Measurements from ENCODE around the gene TKT.
"Not testable (repeated sequence)": the region's sequence is repeated elsewhere in the genome, so short reads cannot be mapped to it uniquely, and the experiment has no call there.

TKT gene

DNA sequence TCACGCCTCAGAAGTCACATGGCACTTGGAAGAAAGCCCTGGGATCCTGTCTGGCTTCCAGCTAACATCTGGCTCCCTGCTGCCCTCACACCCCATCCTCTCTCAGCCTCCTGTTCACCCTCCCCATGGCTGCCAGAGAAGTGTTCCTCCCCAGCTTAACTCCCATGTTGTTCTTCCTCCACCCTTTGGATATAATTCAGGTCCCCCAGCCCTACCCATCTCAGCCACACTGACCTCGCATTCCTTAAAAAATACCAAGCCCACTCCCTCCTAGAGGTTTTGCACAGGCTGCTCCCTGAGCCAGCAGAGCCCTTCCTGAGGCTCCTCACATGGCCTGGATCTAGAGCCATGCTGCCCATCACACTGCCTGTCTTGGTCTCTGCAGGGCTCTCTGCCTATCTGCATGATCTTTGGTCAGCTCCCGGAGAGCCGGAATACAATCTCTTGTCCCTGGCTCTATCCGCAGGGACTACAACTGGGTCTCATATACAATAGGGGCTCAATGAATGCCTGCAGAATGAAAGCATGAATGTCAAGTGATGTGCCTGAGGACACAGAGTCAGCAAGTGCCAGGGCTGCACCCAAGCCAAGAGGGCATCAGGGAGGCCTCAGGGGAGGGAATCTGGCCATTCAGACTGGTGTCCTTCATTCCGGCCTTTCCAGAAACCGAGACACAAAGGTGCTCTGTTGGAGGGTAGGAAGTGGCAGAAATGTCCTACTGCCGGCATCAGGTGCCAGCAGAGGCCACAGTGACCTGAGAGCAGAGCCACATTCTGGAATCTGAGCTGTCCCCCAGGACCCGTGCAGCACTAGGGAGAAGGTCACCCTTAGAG, 3.8 kb upstream of the TKT start:
- no peak for DNase-seq

GRCh38 chr3:53258600-53259426, 3.0 kb upstream of the TKT start:
- peak; percentile 32 for DNase-seq

DNA sequence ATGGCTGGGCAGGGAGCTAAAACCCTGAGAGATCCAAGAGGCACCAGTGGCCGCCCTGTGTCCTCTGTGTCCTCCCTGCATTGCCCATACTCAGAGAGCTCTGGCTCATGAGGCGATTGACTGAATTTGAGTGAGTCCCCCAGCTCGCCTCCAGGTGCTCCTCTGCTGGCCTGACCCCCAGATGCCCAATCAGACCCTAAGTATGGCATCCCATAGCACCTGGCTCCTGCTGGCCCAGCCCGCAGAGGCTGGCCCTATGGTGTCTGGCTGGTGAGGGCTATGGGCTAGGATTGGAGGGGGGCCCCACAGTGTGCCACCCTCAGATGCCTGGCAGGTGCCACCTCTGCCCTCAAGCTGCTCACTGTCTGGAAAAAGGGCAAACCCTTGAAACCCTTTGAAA, 1.6 kb upstream of the TKT start:
- DNase-seq, result no peak

DNA sequence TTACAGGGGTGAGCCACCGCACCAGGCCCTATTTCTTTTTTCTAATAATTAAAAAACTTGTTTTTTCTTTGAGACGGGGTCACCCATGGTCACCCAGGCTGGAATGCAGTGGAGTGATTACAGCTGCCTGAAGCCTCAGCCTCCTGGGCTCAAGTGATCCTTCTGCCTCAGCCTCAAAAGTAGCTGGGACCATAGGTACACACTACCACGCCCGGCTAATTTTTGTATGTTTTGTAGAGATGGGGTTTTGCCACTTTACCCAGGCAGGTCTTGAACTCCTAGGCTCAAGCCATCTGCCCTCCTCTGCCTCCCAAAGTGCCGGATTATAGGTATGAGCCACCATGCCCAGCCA, 858 bp upstream of the TKT start:
- DNase-seq, result no peak

DNA sequence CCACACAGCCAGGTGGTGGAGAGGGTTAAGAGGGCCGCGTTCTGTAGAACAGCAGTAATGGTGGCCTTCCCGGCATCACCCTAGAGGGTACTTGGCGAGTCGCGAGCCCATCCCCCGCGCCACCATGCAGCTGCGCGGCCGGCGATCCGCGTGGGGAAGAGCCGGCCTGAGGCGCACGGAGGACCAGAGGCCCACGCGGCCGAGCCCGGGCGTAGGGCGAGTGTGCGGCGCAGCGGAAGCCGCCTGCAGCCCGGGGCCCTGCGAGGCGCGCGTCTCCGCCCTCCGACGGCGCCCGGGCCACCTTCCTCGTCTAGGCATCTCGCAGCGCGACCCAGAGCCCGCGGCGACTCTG, 423 bp downstream of the TKT start:
- no peak for DNase-seq

DNA sequence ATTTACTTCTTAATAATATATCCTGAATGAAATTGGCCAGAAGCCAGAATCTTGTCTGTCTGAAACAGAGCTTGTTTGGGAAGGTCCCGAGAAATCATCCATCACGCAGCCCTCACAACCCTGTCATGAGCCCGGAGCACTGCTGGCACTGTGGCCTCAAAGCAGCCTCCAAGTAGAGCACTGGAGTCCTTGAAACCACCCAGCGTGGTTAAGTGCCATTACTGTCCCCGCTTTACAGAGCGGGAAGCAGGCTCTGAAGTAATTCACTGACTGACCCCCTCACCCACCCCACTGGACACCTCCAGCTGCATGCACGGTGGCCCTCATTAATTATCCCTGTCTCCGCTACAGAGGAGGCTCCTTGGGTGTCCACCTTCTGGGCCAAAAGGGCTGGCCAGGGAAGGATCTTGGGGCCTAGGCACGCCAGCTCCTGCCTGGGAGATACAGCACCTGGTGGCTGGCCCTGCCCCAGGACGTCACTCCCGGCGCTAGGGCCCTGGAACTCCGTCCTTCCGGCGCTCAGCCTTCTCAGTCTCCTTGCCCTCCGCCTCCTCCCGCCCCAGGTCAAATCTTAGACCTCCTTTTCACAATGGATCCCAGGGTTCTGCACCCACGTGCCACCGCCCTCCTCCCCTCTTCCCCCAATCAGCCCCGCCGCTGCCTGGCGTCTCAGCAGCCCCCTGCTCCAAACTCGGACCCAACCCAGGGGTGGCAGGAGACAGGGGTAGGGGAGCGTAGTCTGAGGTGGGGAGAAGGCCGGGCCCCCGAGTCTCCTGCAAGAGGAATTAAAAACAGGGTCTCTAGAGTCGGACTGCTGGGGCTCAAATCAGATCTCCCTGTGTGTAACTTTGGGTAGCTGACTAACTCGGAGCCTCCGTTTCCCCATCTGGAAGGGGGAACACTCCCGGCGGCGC, 1.1 kb downstream of the TKT start:
- DNase-seq, result peak; percentile 52

- no peak for DNase-seq
These were observed 1.9 kb downstream of the TKT start for GRCh38 chr3:53253707-53254508.

DNA sequence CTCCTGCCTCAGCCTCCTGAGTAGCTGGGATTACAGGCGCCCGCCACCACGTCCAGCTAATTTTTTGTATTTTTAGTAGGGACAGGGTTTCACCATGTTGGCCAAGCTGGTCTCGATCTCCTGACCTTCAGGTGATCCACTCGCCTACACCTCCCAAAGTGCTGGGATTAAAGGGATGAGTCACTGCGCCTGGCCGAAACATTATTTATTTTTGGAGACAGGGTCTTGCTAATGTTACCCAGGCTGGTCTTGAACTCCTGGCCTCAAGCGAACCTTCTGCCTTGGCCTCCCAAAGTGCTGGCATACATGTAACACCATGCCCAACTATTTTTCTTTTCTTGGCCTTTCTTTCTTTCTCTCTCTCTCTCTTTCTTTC, 2.9 kb downstream of the TKT start:
- not testable (repeated sequence) for DNase-seq

DNA sequence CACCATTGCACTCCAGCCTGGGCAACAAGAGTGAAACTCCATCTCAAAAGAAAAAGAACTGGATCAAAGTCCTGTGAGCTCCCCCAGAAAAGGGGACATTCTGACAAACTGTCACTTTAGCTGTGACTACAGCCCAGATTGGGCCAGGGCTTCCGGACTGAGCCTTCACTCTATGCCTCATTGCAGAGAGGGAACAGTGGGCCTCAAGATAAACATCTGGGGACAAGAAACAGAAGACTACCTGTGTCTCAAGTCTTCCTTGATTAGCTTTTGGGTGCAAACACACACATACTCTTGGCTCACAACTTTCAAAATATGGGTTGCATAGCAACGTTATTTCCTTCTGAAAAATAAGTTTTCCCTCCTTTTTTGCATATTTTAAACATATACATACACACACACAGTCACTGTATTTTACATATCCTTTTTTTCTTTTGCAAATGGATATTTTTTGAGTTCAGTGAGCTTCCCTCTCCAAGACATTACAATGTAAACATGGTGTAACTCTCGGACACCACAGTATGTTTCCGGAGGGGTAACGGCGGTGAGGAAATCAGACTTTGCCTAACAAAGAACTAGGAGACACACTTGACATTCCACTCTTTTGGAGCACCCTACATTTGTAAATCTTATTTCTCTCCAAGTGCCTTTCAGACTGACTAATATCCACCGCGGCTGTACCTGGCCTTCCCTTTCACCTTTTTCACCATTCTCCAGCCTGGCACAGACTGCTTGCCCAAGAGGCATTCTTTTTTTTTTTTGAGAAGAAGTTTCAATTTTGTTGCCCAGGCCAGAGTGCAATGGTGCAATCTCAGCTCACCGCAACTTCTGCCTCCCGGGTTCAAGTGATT, 3.5 kb downstream of the TKT start:
- DNase-seq, result no peak

DNA sequence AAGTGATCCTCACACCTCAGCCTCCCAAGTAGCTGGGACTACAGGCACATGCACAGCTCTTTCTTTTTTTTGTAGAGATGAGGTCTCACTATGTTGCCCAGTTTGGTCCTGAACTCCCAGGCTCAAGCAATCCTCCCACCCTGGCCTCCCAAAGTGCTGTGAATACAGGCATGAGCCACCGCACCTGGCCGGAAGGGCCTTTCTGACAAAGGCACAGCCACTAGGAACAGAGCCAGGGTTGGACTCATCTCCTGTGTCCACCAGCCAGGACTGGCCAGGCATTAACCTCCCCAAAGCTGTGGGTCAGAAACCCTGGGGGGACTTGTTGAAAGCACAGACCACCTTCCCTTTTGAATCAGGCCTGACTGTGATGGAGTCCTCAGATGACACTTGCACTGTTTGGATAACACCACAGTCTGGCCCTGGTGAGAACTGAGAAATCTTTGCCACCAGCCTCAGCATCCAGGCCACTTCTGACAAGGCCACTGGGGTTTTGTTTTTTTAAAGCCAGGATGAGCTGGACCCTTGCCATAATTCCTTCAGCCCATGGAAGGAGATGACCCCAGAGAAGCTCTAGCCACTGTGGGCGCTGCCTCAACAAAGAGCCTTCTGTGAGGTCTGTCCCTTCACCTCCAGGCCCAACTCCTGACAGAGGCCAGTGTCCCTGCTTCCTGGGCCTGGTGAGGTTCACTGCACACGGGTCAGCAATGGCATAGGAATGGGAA, 4.8 kb downstream of the TKT start:
- no peak for DNase-seq

DNA sequence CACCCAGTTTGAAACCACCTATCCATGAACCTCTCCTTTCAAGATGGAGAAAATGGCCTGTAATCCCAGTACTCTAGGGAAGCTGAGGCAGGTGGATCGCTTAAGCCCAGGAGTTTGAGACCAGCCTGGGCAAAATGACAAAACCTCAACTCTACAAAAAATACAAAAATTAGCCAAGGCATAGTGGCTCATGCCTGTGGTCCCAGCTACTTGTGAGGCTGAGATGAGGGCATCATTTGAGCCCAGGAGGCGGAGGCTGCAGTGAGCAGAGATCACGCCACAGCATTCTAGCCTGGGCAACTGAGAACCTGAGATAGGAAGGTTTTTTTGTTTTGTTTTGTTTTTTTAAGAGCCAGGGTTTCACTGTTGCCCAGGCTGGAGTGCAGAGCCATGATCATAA, 5.4 kb downstream of the TKT start:
- DNase-seq, result no peak

DNA sequence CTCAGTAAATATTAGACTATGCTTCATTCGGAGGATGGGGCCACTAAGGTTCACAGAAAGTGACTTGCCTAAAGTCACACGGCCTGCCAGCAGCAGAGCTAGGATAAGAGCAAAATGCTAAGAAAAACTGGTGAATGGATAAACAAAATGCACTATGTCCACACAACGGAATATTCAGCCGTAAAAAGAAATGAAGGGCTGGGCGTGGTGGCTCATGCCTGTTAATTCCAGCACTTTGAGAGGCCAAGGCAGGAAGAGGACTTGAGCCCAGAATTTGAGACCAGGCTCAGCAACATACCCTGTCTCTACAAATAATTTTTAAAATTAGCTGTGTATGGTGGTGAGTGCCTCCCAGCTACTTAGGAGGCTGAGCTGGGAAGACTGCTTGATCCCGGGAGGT, 7.7 kb downstream of the TKT start:
- DNase-seq, result no peak

GRCh38 chr3:53247619-53248018, 8.2 kb downstream of the TKT start:
- no peak for DNase-seq

DNA sequence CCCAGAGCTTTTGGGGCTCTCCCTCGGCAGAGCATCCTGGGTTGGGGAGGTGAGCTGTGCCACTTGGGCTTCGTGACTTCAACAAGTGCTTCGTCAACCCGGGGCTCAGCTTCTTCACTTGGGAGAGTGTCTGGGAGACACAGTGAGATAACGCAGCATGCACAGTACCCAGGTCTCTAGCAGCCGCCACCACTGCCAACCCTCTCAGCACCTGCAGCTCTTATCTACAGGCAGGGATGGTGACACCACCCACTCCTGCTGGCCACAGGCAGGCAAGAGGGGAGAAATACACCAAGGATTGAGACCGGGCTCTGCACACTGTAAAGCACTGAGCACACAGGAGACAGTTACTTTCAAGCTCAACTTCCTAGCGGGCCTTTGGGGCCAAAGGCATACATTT, 11.6 kb downstream of the TKT start:
- DNase-seq, result no peak

GRCh38 chr3:53243785-53244184, 12.0 kb downstream of the TKT start:
- no peak for DNase-seq

DNA sequence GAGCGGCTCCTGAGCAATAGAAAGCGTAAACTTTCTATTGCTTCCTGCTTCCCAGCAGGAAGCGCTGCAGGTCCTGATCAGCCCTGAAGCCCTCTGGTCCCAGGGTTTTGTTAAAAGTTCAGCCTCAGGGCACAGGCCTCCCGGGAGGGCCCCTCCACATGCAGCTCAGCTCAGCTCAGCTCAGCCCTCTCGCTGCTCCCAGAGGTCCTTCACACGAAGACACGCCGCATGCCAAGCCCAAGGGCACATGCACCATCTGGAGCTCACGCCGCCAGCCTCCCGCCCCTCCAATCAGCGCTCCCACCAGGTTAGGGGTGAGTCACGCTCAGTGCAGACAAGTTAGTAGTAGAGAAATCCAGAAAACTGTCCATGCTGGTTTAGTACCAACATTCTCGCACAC, 12.7 kb downstream of the TKT start:
- DNase-seq, result peak; percentile 77

- DNase-seq, result no peak
These were observed 13.2 kb downstream of the TKT start for GRCh38 chr3:53242642-53243041.

DNA sequence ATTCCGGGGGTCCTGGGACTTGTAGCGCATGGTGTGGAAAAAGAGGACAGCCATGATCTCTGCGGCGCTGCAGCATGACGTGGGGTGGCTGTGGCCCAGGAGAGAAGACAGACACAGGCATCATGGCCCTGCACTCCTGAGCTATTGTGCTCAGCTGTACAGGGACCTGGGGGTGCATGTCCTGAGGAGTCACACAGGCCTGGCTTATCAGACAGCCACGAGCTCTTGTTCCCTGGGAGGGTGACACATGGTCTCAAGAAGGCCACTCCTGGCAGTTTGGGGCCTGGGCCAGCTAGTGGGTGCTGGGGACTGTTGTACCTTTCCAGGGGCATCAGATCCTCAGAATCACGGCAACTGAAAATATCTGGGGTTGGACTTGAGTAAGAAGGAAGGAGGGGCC, 13.7 kb downstream of the TKT start:
- DNase-seq, result no peak

DNA sequence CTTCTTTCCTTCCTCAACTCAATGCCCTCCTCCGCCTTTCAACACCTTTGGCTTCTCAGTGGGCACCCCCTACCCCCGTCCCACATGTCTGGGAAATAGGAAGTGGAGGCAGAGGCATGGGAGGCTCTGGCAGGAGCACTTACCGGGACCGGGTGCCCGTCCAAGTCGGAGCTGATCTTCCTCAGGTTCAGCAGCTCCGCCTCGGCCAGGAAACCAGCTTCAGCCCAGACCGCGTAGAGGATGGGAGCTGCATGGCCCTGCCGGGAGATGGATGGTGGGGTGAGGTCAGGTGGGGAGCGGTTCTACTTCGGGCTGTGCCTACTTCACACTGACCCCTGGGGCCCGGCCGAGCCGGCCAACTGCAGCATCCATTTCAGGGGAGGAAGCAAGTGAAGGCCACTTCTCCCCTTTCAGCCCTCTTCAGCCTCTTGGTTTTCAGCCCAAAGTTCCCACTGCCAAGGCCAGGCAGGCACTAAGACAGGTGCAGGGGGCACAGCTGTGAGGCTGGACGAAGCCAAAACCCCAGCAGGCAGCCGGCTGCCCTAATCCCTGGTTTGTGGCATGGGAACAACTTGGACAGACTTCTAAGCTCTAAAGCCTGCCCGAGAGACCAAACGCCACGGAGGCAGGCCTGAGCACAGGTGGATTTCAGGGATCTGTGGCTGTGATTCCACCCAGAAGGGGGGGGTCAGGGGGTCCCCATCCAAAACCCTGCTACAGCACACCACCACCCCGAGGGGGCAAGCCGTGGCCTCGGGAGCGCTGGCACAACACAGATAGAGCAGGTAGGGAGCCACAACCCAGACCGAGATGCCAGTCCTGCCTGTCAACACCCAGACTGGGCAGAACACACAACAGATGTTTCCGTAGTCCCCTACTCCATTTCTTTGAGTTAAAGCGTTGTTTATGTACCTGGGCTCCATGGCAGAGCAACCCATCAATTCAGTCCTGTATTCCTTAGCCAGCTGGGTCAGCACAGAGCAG, 14.5 kb downstream of the TKT start:
- DNase-seq, result no peak

DNA sequence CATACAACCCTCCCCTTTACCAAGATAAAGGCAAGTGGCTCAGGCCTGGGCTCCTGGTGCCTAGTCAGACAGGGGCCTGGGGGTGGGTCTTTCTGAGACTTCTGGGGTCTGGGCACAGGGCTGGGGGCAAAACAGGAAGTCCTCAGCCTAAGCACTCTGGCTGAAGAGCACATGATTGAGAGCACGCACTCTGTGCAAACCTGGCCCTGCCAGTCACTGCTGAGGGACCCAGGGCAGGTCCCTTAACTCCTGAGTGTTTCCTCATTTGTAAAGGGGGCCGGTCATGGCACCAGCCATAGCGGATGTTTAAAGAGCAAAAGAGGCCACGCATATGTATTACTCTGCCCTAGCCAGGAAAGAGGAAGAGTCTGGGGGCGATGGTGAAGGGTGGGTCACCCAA, 16.0 kb downstream of the TKT start:
- no peak for DNase-seq
